Loucy (cell line): ENCODE results near the gene SLC39A8.

Experiments
- CTCF ChIP-seq: fragments of 200-600 bp; sonication (generic); conservative IDR thresholded peaks from 2 replicates; pipeline ENCODE4 v1.5.1; 2014; ENCODE audit warnings: mild to moderate bottlenecking, antibody characterized with exemption, low read length
- EZH2phosphoT487 ChIP-seq: fragments of 200-600 bp; IDR thresholded peaks from 2 replicates; pipeline ENCODE4 v1.6.1; 2018; ENCODE audit warnings: antibody characterized with exemption, mild to moderate bottlenecking, moderate library complexity, borderline replicate concordance

GRCh38 chr4:102219129-102219528 is 126.2 kb downstream of the SLC39A8 start:
- TF ChIP-seq CTCF (no peak), EZH2phosphoT487 (no peak)
